H9 (cell line): ENCODE measurements around the gene EPB41L1. TPM values are rescaled to one million over a fixed set of nuclear protein-coding genes. Genes with fewer than 3 reads are reported as not detected.

Experiments
- DNase-seq: peaks from one replicate; pipeline ENCODE4 v3.0.0-alpha.2; 2017
- H2AFZ ChIP-seq: one replicate; pipeline ENCODE4 v1.6.1; 2013; ENCODE audit warnings: mild to moderate bottlenecking, low read length, control low read depth, moderate library complexity
- H2AK5ac ChIP-seq: 2 replicates; pipeline ENCODE4 v1.6.1; 2013; ENCODE audit warnings: low read length, control low read depth, mixed read lengths; ENCODE audit not compliant: insufficient read length
- H2BK120ac ChIP-seq: one replicate; pipeline ENCODE4 v1.6.1; 2013; ENCODE audit warnings: low read depth, mild to moderate bottlenecking, low read length, control low read depth, inconsistent platforms; ENCODE audit not compliant: poor library complexity, severe bottlenecking
- H2BK12ac ChIP-seq: 2 replicates; pipeline ENCODE4 v1.6.1; 2013; ENCODE audit warnings: low read length, control low read depth, mixed read lengths, low read depth; ENCODE audit not compliant: insufficient read length
- H2BK15ac ChIP-seq: 2 replicates; pipeline ENCODE4 v1.6.1; 2013; ENCODE audit warnings: low read depth, low read length, control low read depth
- H2BK20ac ChIP-seq: one replicate; pipeline ENCODE4 v1.6.1; 2013; ENCODE audit warnings: low read depth, mild to moderate bottlenecking, low read length, control low read depth, inconsistent platforms; ENCODE audit not compliant: poor library complexity, severe bottlenecking
- H2BK5ac ChIP-seq: 2 replicates; pipeline ENCODE4 v1.6.1; 2013; ENCODE audit warnings: low read length, control low read depth, mixed read lengths; ENCODE audit not compliant: insufficient read length
- H3K14ac ChIP-seq: 2 replicates; pipeline ENCODE4 v1.6.1; 2013; ENCODE audit warnings: low read length, control low read depth; ENCODE audit not compliant: insufficient read depth
- H3K18ac ChIP-seq: 2 replicates; pipeline ENCODE4 v1.6.1; 2013; ENCODE audit warnings: low read depth, mild to moderate bottlenecking, mixed read lengths, low read length, control low read depth; ENCODE audit not compliant: insufficient read length
- H3K23ac ChIP-seq: 2 replicates; pipeline ENCODE4 v1.6.1; 2013; ENCODE audit warnings: low read length, control low read depth, mixed read lengths, low read depth; ENCODE audit not compliant: insufficient read length
- H3K23me2 ChIP-seq: 2 replicates; pipeline ENCODE4 v1.6.1; 2013; ENCODE audit warnings: low read depth, mild to moderate bottlenecking, mixed read lengths, low read length, control low read depth; ENCODE audit not compliant: insufficient read length, poor library complexity, severe bottlenecking
- H3K27ac ChIP-seq: 2 replicates; pipeline ENCODE4 v1.5.1; 2013; ENCODE audit warnings: low read length, control low read depth, mixed read lengths, low read depth; ENCODE audit not compliant: insufficient read length
- H3K27me3 ChIP-seq: 2 replicates; pipeline ENCODE4 v1.6.1; 2013; ENCODE audit warnings: low read length, control low read depth, inconsistent platforms; ENCODE audit not compliant: insufficient read depth
- H3K4ac ChIP-seq: 2 replicates; pipeline ENCODE4 v1.6.1; 2013; ENCODE audit warnings: low read depth, mild to moderate bottlenecking, control low read depth, inconsistent platforms, low read length, moderate library complexity
- H3K4me1 ChIP-seq: 2 replicates; pipeline ENCODE4 v1.6.1; 2013; ENCODE audit warnings: low read length, control low read depth, inconsistent platforms; ENCODE audit not compliant: insufficient read depth
- H3K4me2 ChIP-seq: 2 replicates; pipeline ENCODE4 v1.6.1; 2013; ENCODE audit warnings: low read length, control low read depth, mixed read lengths; ENCODE audit not compliant: insufficient read length, insufficient read depth
- H3K56ac ChIP-seq: 2 replicates; pipeline ENCODE4 v1.6.1; 2013; ENCODE audit warnings: low read depth, mild to moderate bottlenecking, mixed read lengths, low read length, control low read depth; ENCODE audit not compliant: insufficient read length
- H3K79me1 ChIP-seq: 2 replicates; pipeline ENCODE4 v1.6.1; 2013; ENCODE audit warnings: low read depth, mild to moderate bottlenecking, moderate library complexity, low read length, control low read depth, inconsistent platforms; ENCODE audit not compliant: insufficient read depth, poor library complexity, severe bottlenecking
- H3K79me2 ChIP-seq: 2 replicates; pipeline ENCODE4 v1.6.1; 2013; ENCODE audit warnings: low read length, control low read depth, inconsistent platforms; ENCODE audit not compliant: insufficient read depth
- H3K9ac ChIP-seq: 2 replicates; pipeline ENCODE4 v1.6.1; 2013; ENCODE audit warnings: low read length, control low read depth, mixed read lengths; ENCODE audit not compliant: insufficient read length; ENCODE audit errors: extremely low read depth
- H3K9me3 ChIP-seq: one replicate; pipeline ENCODE4 v1.6.1; 2013; ENCODE audit warnings: low read depth, low read length, inconsistent platforms; ENCODE audit not compliant: control insufficient read depth
- H3T11ph ChIP-seq: one replicate; pipeline ENCODE4 v1.6.1; 2013; ENCODE audit warnings: mild to moderate bottlenecking, low read length, control low read depth, inconsistent platforms
- H4K20me1 ChIP-seq: one replicate; pipeline ENCODE4 v1.6.1; 2013; ENCODE audit not compliant: control insufficient read depth, insufficient read length, insufficient read depth
- H4K5ac ChIP-seq: 2 replicates; pipeline ENCODE4 v1.6.1; 2013; ENCODE audit warnings: low read depth, mild to moderate bottlenecking, mixed read lengths, low read length, control low read depth; ENCODE audit not compliant: insufficient read length
- H4K8ac ChIP-seq: replicated peaks from 2 replicates; pipeline ENCODE4 v1.6.1; 2013; ENCODE audit warnings: low read length, control low read depth, mixed read lengths, low read depth; ENCODE audit not compliant: insufficient read length
- H4K91ac ChIP-seq: 2 replicates; pipeline ENCODE4 v1.6.1; 2013; ENCODE audit warnings: low read depth, mild to moderate bottlenecking, moderate library complexity, mixed read lengths, low read length, control low read depth; ENCODE audit not compliant: insufficient read length
- H3K27ac Mint-ChIP-seq, 3 experiments: 2 replicates in 2 of 3; 3 replicates in 1 of 3; pipeline ENCODE4 v1.8.0; 2020 to 2021; ENCODE audit warnings: mixed read lengths in 3 of 3, mild to moderate bottlenecking in 1 of 3, moderate library complexity in 1 of 3
- H3K27me3 Mint-ChIP-seq: 2 replicates; pipeline ENCODE4 v1.8.0; 2021; ENCODE audit warnings: low read depth, mild to moderate bottlenecking, moderate library complexity, mixed read lengths
- H3K36me3 Mint-ChIP-seq, 3 experiments: 2 replicates in 2 of 3; 3 replicates in 1 of 3; pipeline ENCODE4 v1.8.0; 2020 to 2021; ENCODE audit warnings: low read depth in 3 of 3, mixed read lengths in 3 of 3; ENCODE audit not compliant: insufficient read depth in 1 of 3
- H3K4me1 Mint-ChIP-seq, 2 experiments: 2 replicates each; pipeline ENCODE4 v1.8.0; 2020; ENCODE audit warnings: mixed read lengths in 2 of 2
- H3K4me3 Mint-ChIP-seq, 2 experiments: 2 replicates in 1 of 2; 3 replicates in 1 of 2; pipeline ENCODE4 v1.8.0; 2020 to 2021; ENCODE audit warnings: mild to moderate bottlenecking in 2 of 2, mixed read lengths in 2 of 2, moderate library complexity in 1 of 2
- H3K9me3 Mint-ChIP-seq, 2 experiments: 2 replicates in 1 of 2; 3 replicates in 1 of 2; pipeline ENCODE4 v1.8.0; 2020; ENCODE audit warnings: mild to moderate bottlenecking in 2 of 2, mixed read lengths in 2 of 2, moderate library complexity in 1 of 2
- WGBS: extraction: QIAGEN DNeasy Blood & Tissue Kit; methylation state at CpG from one replicate; pipeline ENCODE4 v1.1.7; 2013; ENCODE audit warnings: missing lambda C conversion rate, low lambda C conversion rate, mixed read lengths; ENCODE audit not compliant: insufficient read length; ENCODE audit errors: extremely low coverage; 5-methylcytosine and 5-hydroxymethylcytosine counted together
- total RNA-seq: library from RNA; stranded (reverse); gene quantifications from 2 replicates; pipeline ENCODE4 v1.2.1, GENCODE V29; 2021
- TF ChIP-seq, protein P1 (sequence below): fragments of 200-600 bp; sonication (generic); conservative IDR thresholded peaks from 3 replicates; pipeline ENCODE4 v1.8.0; 2021; ENCODE audit warnings: antibody characterized with exemption, mild to moderate bottlenecking

The EPB41L1 gene
- total RNA-seq, 1 experiment from 2014 or later = 31.1 TPM

DNA sequence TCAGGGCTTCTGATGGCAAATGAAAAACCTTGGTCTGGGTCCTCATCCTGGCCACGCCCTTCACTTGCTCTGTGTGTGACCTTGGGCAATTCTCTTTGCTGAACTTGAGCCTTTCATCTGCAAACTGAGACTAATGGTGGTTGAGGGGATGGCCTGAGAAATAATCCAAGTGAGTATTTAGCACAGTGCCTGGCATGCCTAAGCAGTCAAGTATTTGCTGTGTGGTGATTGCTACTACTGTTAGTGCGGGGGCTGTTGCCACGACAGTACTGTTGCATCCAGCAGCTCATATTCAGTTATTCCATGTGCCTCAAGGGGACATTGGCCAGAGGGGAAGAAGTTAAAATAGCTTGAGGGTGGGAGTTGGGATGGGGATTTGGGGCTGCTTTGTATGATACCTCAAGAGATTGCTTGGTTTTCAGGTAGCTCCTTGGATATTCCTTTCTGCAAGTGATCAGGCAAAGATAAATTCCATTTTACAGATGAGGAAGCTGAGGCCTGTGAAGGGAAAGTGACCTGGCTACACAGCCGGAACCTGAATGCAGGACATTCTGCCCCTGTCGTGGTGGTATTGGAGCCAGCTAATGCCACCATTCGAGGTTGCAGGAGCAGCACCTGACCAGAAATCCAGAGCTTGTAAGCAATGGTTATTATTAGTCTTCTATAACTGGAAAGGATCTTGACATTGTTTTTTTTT is 45.1 kb upstream of the EPB41L1 start:
- no peak overlapping the region for H2AFZ ChIP-seq
- WGBS = no CpG with 5 or more reads among the region's 6 CpGs
- no peaks in the 10 kb centered on the region for H3K27me3 ChIP-seq

More for the DNA sequence above, 45.1 kb upstream of the EPB41L1 start:
- Histone ChIP-seq H2BK15ac (no peak overlapping the region), H3K9me3 (no peaks in the 10 kb centered on the region), H3K79me2 (no peaks in the 10 kb centered on the region), H3T11ph (no peak overlapping the region), H2BK20ac (no peak overlapping the region), H3K23ac (no peak overlapping the region), H3K9ac (no peak overlapping the region), H2BK12ac (no peak overlapping the region), H3K56ac (no peak overlapping the region), H3K14ac (no peak overlapping the region), H3K4me1 (no peaks in the 10 kb centered on the region; the same call in 1 of the 2 replicates), H2BK5ac (no peak overlapping the region), H4K91ac (no peak overlapping the region), H2AK5ac (no peak overlapping the region), H4K8ac (no peak overlapping the region), H3K4me2 (no peak overlapping the region), H3K27ac (no peak overlapping the region), H3K79me1 (no peaks in the 10 kb centered on the region), H4K20me1 (no peaks in the 10 kb centered on the region), H3K4ac (no peak overlapping the region), H3K23me2 (no peaks in the 10 kb centered on the region), H4K5ac (no peak overlapping the region), H3K18ac (no peak overlapping the region), H2BK120ac (no peak overlapping the region)
- DNase-seq = no peak
- Mint-ChIP-seq H3K4me3 (no peak overlapping the region), H3K27ac (no peak overlapping the region), H3K4me1 (peaks cover 25 to 29% of the 10 kb centered on the region in 2 experiments), H3K36me3 (no peaks in the 10 kb centered on the region), H3K27me3 (peaks cover 39% of the 10 kb centered on the region), H3K9me3 (no peaks in the 10 kb centered on the region)
- TF ChIP-seq, protein P1, sequence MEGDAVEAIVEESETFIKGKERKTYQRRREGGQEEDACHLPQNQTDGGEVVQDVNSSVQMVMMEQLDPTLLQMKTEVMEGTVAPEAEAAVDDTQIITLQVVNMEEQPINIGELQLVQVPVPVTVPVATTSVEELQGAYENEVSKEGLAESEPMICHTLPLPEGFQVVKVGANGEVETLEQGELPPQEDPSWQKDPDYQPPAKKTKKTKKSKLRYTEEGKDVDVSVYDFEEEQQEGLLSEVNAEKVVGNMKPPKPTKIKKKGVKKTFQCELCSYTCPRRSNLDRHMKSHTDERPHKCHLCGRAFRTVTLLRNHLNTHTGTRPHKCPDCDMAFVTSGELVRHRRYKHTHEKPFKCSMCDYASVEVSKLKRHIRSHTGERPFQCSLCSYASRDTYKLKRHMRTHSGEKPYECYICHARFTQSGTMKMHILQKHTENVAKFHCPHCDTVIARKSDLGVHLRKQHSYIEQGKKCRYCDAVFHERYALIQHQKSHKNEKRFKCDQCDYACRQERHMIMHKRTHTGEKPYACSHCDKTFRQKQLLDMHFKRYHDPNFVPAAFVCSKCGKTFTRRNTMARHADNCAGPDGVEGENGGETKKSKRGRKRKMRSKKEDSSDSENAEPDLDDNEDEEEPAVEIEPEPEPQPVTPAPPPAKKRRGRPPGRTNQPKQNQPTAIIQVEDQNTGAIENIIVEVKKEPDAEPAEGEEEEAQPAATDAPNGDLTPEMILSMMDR = no peak
